Activated T-helper 17 cell treated with anti-CD3 and anti-CD28 coated beads, Interleukin-2, amount 50 U/mL, for 72 hours (primary cell): Measurements from ENCODE around the gene ZNF718. TPM values are rescaled to one million over a fixed set of nuclear protein-coding genes. Genes with fewer than 3 reads are reported as not detected.
A peak's percentile ranks its signal among the peaks of the same experiment; 100 is the strongest.
"Not testable (repeated sequence)": the region's sequence is repeated elsewhere in the genome, so short reads cannot be mapped to it uniquely, and the experiment has no call there.

Experiments
- ATAC-seq: fragments of 150-1000 bp; cut with Tn5 transposase; replicated peaks from 2 replicates; pipeline ENCODE4 v1.10.0; 2021; ENCODE audit warnings: mild to moderate bottlenecking, moderate library complexity
- H3K27ac Mint-ChIP-seq: one replicate; pipeline ENCODE4 v1.8.0; 2022; ENCODE audit warnings: mixed read lengths
- H3K27me3 Mint-ChIP-seq: one replicate; pipeline ENCODE4 v1.8.0; 2022; ENCODE audit warnings: mixed read lengths
- H3K36me3 Mint-ChIP-seq: one replicate; pipeline ENCODE4 v1.8.0; 2022; ENCODE audit warnings: low read depth, mild to moderate bottlenecking, mixed read lengths
- H3K4me1 Mint-ChIP-seq: one replicate; pipeline ENCODE4 v1.8.0; 2022; ENCODE audit warnings: mixed read lengths
- H3K4me3 Mint-ChIP-seq: one replicate; pipeline ENCODE4 v1.8.0; 2022; ENCODE audit warnings: mild to moderate bottlenecking, mixed read lengths
- H3K9me3 Mint-ChIP-seq: one replicate; pipeline ENCODE4 v1.8.0; 2022; ENCODE audit warnings: mixed read lengths
- total RNA-seq, 2 donors: library from RNA; stranded (reverse); gene quantifications; one replicate each; pipeline ENCODE4 v1.2.3, GENCODE V29; 2022

Gene ZNF718
- total RNA-seq, 2 donors from 2014 or later, result 1.7 to 6.8 TPM

- H3K36me3 Mint-ChIP-seq, result peaks cover 37% of the 10 kb centered on the region
- H3K4me1 Mint-ChIP-seq, result peaks cover 12% of the 10 kb centered on the region
- H3K9me3 Mint-ChIP-seq, result peaks cover 4% of the 10 kb centered on the region
- peak; percentile 18 for ATAC-seq
- H3K4me3 Mint-ChIP-seq, result peak overlapping the region; percentile 75
- peak overlapping the region; percentile 70 for H3K27ac Mint-ChIP-seq
- no peaks in the 10 kb centered on the region for H3K27me3 Mint-ChIP-seq
Observed at GRCh38 chr4:125091-125771, 930 bp downstream of the ZNF718 start.

GRCh38 chr4:125833-126232 is 1.5 kb downstream of the ZNF718 start:
- H3K4me1 Mint-ChIP-seq, result peaks cover 11% of the 10 kb centered on the region
- no peaks in the 10 kb centered on the region for H3K27me3 Mint-ChIP-seq
- peaks cover 37% of the 10 kb centered on the region for H3K36me3 Mint-ChIP-seq
- H3K9me3 Mint-ChIP-seq, result peaks cover 4% of the 10 kb centered on the region
- ATAC-seq, result no peak
- H3K27ac Mint-ChIP-seq, result no peak overlapping the region
- peak overlapping the region; percentile 75 for H3K4me3 Mint-ChIP-seq

GRCh38 chr4:132483-132882 is 8.2 kb downstream of the ZNF718 start:
- Mint-ChIP-seq H3K27me3 (no peaks in the 10 kb centered on the region), H3K27ac (no peak overlapping the region), H3K4me3 (no peak overlapping the region), H3K36me3 (peaks cover 34% of the 10 kb centered on the region), H3K4me1 (no peaks in the 10 kb centered on the region), H3K9me3 (peaks cover 8% of the 10 kb centered on the region)
- no peak for ATAC-seq

- no peak overlapping the region for H3K27ac Mint-ChIP-seq
- no peak for ATAC-seq
- no peaks in the 10 kb centered on the region for H3K4me1 Mint-ChIP-seq
- no peaks in the 10 kb centered on the region for H3K27me3 Mint-ChIP-seq
- H3K4me3 Mint-ChIP-seq, result no peak overlapping the region
- peaks cover 13% of the 10 kb centered on the region for H3K9me3 Mint-ChIP-seq
- H3K36me3 Mint-ChIP-seq, result peaks cover 23% of the 10 kb centered on the region
Observed at GRCh38 chr4:138935-139334, 14.6 kb downstream of the ZNF718 start.

GRCh38 chr4:139691-140090 is 15.4 kb downstream of the ZNF718 start:
- no peak overlapping the region for H3K4me3 Mint-ChIP-seq
- H3K36me3 Mint-ChIP-seq, result peaks cover 23% of the 10 kb centered on the region
- H3K9me3 Mint-ChIP-seq, result peaks cover 20% of the 10 kb centered on the region
- H3K27ac Mint-ChIP-seq, result no peak overlapping the region
- H3K27me3 Mint-ChIP-seq, result no peaks in the 10 kb centered on the region
- no peak for ATAC-seq
- H3K4me1 Mint-ChIP-seq, result no peaks in the 10 kb centered on the region

GRCh38 chr4:146621-147020 is 22.3 kb downstream of the ZNF718 start:
- Mint-ChIP-seq H3K4me1 (no peaks in the 10 kb centered on the region), H3K27me3 (no peaks in the 10 kb centered on the region), H3K36me3 (no peaks in the 10 kb centered on the region), H3K27ac (no peak overlapping the region), H3K4me3 (no peak overlapping the region), H3K9me3 (peaks cover 8% of the 10 kb centered on the region)
- no peak for ATAC-seq

- H3K27ac Mint-ChIP-seq, result no peak overlapping the region
- no peaks in the 10 kb centered on the region for H3K4me1 Mint-ChIP-seq
- no peaks in the 10 kb centered on the region for H3K36me3 Mint-ChIP-seq
- no peak for ATAC-seq
- H3K4me3 Mint-ChIP-seq, result no peak overlapping the region
- no peaks in the 10 kb centered on the region for H3K27me3 Mint-ChIP-seq
- H3K9me3 Mint-ChIP-seq, result peaks cover 8% of the 10 kb centered on the region
Observed at GRCh38 chr4:147233-147632, 22.9 kb downstream of the ZNF718 start.

- Mint-ChIP-seq H3K9me3 (peaks cover 15% of the 10 kb centered on the region), H3K27me3 (no peaks in the 10 kb centered on the region), H3K27ac (no peak overlapping the region), H3K36me3 (peaks cover 4% of the 10 kb centered on the region), H3K4me1 (no peaks in the 10 kb centered on the region), H3K4me3 (no peak overlapping the region)
- no peak for ATAC-seq
Observed at GRCh38 chr4:161496-162284, 37.4 kb downstream of the ZNF718 start.

- H3K27ac Mint-ChIP-seq, ATAC-seq, H3K36me3 Mint-ChIP-seq, H3K27me3 Mint-ChIP-seq, H3K4me1 Mint-ChIP-seq, H3K4me3 Mint-ChIP-seq: not testable (repeated sequence)
- H3K9me3 Mint-ChIP-seq, result peaks cover 17% of the 10 kb centered on the region
Observed at GRCh38 chr4:169640-170039, 45.3 kb downstream of the ZNF718 start.

- not testable (repeated sequence) for H3K27me3 Mint-ChIP-seq, H3K4me3 Mint-ChIP-seq, ATAC-seq, H3K36me3 Mint-ChIP-seq, H3K27ac Mint-ChIP-seq, H3K4me1 Mint-ChIP-seq
- peaks cover 28% of the 10 kb centered on the region for H3K9me3 Mint-ChIP-seq
Observed at GRCh38 chr4:171318-171717, 47.0 kb downstream of the ZNF718 start.

GRCh38 chr4:173666-174314 is 49.5 kb downstream of the ZNF718 start:
- no peaks in the 10 kb centered on the region for H3K4me1 Mint-ChIP-seq
- ATAC-seq, result no peak
- H3K36me3 Mint-ChIP-seq, result no peaks in the 10 kb centered on the region

GRCh38 chr4:175986-176385 is 51.7 kb downstream of the ZNF718 start:
- Mint-ChIP-seq H3K27me3 (no peaks in the 10 kb centered on the region), H3K4me3 (no peak overlapping the region), H3K4me1 (no peaks in the 10 kb centered on the region), H3K9me3 (peaks cover 28% of the 10 kb centered on the region), H3K36me3 (no peaks in the 10 kb centered on the region), H3K27ac (no peak overlapping the region)
- ATAC-seq, result no peak

More at GRCh38 chr4:173666-174314, 49.5 kb downstream of the ZNF718 start:
- Mint-ChIP-seq H3K27me3 (peaks cover 2% of the 10 kb centered on the region), H3K27ac (no peak overlapping the region), H3K4me3 (no peak overlapping the region), H3K9me3 (peaks cover 39% of the 10 kb centered on the region)

GRCh38 chr4:176995-177394 is 52.7 kb downstream of the ZNF718 start:
- Mint-ChIP-seq H3K36me3 (no peaks in the 10 kb centered on the region), H3K4me1 (no peaks in the 10 kb centered on the region), H3K4me3 (no peak overlapping the region), H3K27me3 (no peaks in the 10 kb centered on the region), H3K27ac (no peak overlapping the region), H3K9me3 (peaks cover 32% of the 10 kb centered on the region)
- ATAC-seq, result peak; percentile 70

GRCh38 chr4:182225-182624 is 57.9 kb downstream of the ZNF718 start:
- not testable (repeated sequence) for H3K36me3 Mint-ChIP-seq

GRCh38 chr4:188091-188490 is 63.8 kb downstream of the ZNF718 start:
- Mint-ChIP-seq H3K4me3 (no peak overlapping the region), H3K36me3 (no peaks in the 10 kb centered on the region), H3K27ac (no peak overlapping the region), H3K27me3 (no peaks in the 10 kb centered on the region), H3K4me1 (no peaks in the 10 kb centered on the region), H3K9me3 (peaks cover 12% of the 10 kb centered on the region)
- no peak for ATAC-seq

More at GRCh38 chr4:182225-182624, 57.9 kb downstream of the ZNF718 start:
- H3K4me3 Mint-ChIP-seq, ATAC-seq, H3K27ac Mint-ChIP-seq, H3K4me1 Mint-ChIP-seq, H3K27me3 Mint-ChIP-seq: not testable (repeated sequence)
- peaks cover 18% of the 10 kb centered on the region for H3K9me3 Mint-ChIP-seq
